GM08714 (cell line): Measurements from ENCODE around the gene HAUS5.
"Not testable (repeated sequence)": the region's sequence is repeated elsewhere in the genome, so short reads cannot be mapped to it uniquely, and the experiment has no call there.

Experiments used
- H3K4me3 ChIP-seq: fragments of 200-500 bp; sonication (Bioruptor generic); 2 replicates; pipeline ENCODE4 v1.5.1; 2014; ENCODE audit warnings: mild to moderate bottlenecking, low read length, inconsistent platforms
- ZNF274 ChIP-seq: IDR thresholded peaks from 2 replicates; pipeline ENCODE4 v1.6.1; 2012; ENCODE audit warnings: mild to moderate bottlenecking, low read depth, low read length

HAUS5 gene

GRCh38 chr19:35644206-35644986 lies 31.9 kb downstream of the HAUS5 start:
- no peak for TF ChIP-seq ZNF274
- peak overlapping the region; percentile 55 for H3K4me3 ChIP-seq

DNA sequence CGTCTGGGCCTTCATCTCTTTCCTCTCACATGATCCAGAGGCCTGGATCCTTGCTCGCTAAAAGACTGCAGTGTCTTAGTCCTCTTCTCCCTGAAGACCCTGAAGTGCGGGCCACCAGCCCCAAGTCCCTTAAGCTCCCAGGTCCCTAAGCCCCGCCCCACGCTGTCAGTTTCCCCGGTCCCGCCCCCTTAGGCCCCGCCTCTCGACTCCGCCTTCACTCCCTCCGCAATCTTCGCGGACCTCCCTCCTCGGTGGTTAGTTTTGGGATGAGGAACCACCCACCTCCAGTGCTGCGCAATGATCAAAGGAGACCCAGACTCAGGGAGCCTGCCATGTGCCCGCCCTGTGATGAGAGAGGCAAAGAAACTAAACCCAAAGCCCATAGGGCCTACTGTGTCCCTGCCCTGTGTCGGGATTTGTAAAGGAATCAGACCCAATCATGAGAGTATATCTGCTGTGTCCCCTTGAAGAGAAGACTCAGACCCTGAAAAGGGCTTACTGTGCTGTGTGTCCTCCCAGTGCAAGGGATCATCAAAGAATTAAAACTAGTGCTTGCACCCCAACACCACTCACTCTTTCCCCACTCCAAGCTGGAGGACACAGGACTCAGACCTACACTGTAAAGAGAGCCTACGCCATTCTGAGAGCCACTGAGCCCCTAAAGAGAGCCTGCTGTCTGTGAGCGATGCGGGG lies 32.6 kb downstream of the HAUS5 start:
- no peak for TF ChIP-seq ZNF274
- H3K4me3 ChIP-seq, result peak overlapping the region; percentile 51

GRCh38 chr19:35645680-35646511 lies 33.4 kb downstream of the HAUS5 start:
- no peak overlapping the region for H3K4me3 ChIP-seq
- no peak for TF ChIP-seq ZNF274

DNA sequence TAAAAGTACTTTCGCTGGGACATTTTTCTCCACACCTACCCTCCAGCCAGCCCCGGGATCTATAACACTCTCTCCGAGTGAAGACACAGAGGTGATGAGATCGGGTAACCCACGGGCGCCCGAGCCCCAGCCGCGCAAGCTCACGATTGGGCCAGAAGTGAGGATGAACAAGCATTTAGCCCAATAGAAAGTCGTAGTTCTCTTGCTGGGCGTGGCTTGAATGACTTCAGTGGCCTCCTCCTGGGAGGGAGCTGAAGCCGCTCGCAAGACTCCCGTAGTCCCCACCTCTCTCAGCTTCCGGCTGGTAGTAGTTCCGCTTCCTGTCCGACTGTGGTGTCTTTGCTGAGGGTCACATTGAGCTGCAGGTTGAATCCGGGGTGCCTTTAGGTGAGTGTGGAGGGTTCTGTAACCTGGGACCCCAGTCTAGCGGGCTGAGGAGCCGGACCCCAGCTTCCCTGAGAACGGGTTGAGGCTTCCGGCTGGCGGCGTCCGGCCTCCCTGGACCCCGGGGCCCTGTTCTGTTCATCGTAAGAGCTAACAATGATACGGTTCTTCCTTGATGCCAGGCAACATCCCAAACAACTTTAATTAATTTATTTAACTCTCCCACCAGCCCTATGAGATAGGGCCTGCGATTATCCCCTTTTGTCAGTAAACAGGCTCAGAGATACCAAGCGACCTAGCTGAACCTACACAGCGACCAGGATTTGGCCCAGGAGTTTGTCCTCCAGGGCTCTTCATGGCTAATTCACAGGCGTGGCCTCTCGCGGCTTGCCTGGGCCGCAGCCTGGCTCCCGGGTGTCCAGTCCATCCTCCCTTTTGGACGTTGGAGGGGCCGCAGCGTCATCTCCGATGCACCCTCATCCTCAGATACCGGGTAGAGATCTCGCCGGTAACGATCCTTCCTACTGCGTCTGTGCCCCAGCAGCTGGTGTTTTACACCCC lies 35.8 kb downstream of the HAUS5 start, which contains the start of gene COX6B1:
TSS of gene COX6B1 (plus strand) at position 307 of the 945 bp plus-strand sequence. CDS start 2,921 bp downstream, outside the sequence.
- TF ChIP-seq ZNF274, result no peak
- peak within 1 kb of the TSS; percentile 85 for H3K4me3 ChIP-seq

- H3K4me3 ChIP-seq, result no peak overlapping the region
- TF ChIP-seq ZNF274, result no peak
Measured at GRCh38 chr19:35650581-35650980, 38.0 kb downstream of the HAUS5 start.

DNA sequence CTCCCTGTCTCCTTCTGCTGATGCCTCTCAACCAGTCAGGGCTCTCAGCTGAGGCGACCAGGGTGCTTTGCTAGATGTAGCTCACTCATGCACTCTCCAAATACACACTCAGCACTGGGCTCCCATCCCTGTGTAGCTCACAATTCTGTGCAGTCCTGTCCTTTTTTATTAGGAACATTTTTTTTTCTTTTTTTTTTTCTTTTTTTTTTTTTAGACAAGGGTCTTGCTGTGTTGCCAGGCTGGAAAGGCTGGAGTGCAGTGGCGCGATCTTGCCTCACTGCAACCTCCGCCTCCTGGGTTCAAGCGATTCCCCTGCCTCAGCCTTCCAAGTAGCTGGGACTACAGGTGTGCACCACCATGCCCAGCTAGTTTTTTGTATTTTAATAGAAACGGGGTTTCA lies 42.3 kb downstream of the HAUS5 start:
- H3K4me3 ChIP-seq, result not testable (repeated sequence)

DNA sequence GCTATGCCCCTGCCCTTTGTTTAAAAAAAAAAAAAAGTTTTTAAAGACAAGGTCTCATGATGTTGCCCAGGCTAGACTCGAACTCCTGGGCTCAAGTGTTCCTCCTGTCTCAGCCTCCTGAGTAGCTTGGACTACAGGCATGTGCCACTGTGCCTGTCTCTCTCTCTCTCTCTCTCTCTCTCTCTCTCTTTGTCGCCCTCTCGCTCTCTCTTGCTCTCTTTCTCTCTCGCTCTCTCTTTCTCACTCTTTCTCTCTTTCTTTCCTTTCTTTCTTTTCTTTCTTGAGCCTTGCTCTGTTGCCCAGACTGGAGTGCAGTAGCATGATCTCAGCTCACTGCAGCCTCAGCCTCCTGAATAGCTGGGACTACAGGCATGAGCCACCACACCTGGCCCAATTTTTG lies 43.1 kb downstream of the HAUS5 start:
- no peak for TF ChIP-seq ZNF274
- no peak overlapping the region for H3K4me3 ChIP-seq

- H3K4me3 ChIP-seq, result no peak overlapping the region
- no peak for TF ChIP-seq ZNF274
Measured at GRCh38 chr19:35656700-35657099, 44.2 kb downstream of the HAUS5 start.

DNA sequence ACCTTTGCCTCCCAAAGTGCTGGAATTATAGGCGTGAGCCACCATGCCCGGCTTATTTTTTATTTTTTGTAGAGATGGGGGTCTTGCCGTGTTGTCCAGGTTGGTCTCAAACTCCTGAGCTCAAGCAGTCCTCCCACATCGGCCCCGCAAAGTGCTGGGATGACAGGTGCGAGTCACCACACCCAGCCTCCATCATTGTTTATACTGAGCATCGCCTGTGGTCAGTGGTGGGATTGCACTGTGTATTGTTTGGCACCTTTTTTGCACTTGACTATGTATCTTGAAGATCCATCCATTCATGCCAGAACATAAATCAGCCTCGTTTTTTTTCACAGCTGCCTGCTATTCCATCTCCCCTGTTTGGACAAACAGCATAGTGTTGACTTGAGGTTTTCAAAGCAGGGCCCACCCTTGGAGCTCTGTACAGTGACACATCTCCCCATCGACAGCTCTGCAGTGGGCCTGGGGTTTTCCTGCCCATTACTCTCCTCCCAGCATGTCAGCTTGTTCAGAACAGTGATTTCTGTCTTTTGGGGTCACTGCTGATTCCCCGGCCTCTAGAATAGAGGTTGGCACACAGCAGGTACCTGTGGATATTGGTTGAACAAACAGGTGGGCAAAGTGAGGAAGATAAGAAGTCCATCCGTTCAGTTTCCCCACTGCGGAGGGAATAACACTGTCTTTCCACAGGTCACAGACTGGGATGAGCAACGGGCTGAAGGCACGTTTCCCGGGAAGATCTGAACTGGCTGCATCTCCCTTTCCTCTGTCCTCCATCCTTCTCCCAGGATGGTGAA lies 45.6 kb downstream of the HAUS5 start:
- no peak for TF ChIP-seq ZNF274
- H3K4me3 ChIP-seq, result no peak overlapping the region

GRCh38 chr19:35661995-35662340 lies 49.4 kb downstream of the HAUS5 start:
- no peak for TF ChIP-seq ZNF274
- H3K4me3 ChIP-seq, result no peak overlapping the region

- TF ChIP-seq ZNF274, result no peak
- no peak overlapping the region for H3K4me3 ChIP-seq
Measured at GRCh38 chr19:35663981-35664380, 51.4 kb downstream of the HAUS5 start.

- H3K4me3 ChIP-seq, result no peak overlapping the region
- no peak for TF ChIP-seq ZNF274
Measured at GRCh38 chr19:35665157-35665556, 52.6 kb downstream of the HAUS5 start.

GRCh38 chr19:35665604-35666003 lies 53.1 kb downstream of the HAUS5 start:
- no peak for TF ChIP-seq ZNF274
- H3K4me3 ChIP-seq, result no peak overlapping the region
